VCaP (cell line): ENCODE results near the gene DSC3.

ENCODE experiments used
- H3K27ac ChIP-seq: fragments of 450-650 bp; 2 replicates; pipeline ENCODE4 v1.5.1; 2017
- CTCF ChIP-seq: fragments of 450-650 bp; conservative IDR thresholded peaks from 2 replicates; pipeline ENCODE4 v1.5.1; 2017; ENCODE audit warnings: mild to moderate bottlenecking, moderate library complexity

DSC3 gene

DNA sequence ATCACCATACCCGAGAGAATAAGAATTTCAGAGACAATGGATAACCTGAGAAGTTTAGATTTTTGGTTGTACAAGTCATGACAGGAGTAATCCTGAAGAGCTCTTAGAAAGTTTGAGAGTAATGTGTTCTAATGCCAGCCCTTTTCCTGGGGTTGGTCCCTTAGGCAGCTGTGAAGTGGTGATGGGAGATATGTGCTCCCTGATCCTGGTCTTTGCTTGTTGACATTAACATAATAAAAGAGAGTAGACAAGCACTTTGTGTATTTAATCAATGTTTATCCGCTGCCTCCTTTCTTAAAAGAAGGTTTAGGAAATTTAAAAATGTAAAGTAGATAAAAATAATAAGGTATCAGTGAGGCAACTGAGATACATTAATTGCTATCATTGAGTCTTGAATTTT lies 13.8 kb upstream of the DSC3 start:
- no peak for TF ChIP-seq CTCF
- peak overlapping the region; percentile 54 for H3K27ac ChIP-seq

DNA sequence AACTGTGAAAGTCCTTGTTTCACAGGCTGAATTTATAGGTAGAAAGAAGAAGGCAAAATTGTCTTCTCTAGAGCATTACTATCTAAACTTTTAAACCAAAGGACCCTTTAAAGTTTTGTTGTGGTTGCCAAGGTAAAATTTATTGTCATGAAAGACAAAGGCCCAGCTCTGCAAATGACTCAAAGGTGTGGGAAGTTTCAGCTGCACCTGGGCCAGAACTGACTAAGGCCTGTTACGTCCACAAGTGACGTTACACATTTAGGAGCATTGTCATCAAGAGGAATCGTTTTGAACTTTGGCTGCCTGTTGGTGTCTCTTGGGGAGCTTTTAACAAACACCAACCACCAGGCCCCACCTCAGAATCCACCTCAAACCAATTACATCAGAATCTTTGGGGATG lies 8.1 kb upstream of the DSC3 start:
- TF ChIP-seq CTCF: no peak
- H3K27ac ChIP-seq: no peak overlapping the region

DNA sequence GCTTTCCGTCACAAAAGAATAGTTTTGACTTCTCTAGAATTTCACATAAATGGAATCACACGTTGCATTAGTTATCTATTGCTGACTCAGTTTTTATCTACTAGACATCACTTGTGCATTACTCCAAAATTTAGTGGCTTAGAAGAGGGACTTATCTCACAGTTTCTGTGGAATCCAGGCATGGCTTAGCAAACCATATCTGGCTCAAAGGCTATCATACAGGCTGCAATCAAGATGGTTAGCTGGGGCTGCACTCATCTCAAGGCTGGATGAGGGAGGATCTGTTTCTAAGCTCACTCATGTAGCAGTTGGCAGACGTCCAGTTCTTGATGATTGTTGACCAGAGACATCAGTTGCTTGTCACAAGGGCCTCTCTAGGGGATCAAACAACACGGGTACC lies 6.6 kb upstream of the DSC3 start:
- no peak for TF ChIP-seq CTCF

GRCh38 chr18:31048216-31048615 lies 5.7 kb upstream of the DSC3 start:
- H3K27ac ChIP-seq: no peak overlapping the region
- TF ChIP-seq CTCF: no peak

More for the DNA sequence above, 6.6 kb upstream of the DSC3 start:
- H3K27ac ChIP-seq: no peak overlapping the region

- TF ChIP-seq CTCF: no peak
- no peak overlapping the region for H3K27ac ChIP-seq
These were observed 4.4 kb upstream of the DSC3 start for GRCh38 chr18:31046916-31047315.

GRCh38 chr18:31045599-31045998 lies 3.1 kb upstream of the DSC3 start:
- TF ChIP-seq CTCF: no peak
- no peak overlapping the region for H3K27ac ChIP-seq

DNA sequence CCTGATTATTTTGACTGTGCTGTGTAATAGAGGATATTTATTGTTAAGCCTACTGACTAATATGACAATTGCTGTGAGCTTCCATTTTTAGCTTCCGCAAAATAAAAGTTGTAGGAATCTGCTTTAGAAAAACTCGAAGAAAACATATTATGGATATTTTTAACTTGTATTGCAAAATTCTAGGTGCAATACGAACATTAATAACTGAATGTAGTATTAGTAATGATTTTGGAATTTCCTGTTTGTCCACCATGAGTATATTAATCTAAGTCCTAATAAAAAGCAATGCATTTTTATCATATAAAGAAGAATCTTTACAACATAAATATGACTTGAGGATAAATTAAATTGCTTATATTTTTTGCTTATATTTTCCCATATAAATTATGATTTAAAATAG lies 2.4 kb upstream of the DSC3 start:
- H3K27ac ChIP-seq: no peak overlapping the region
- TF ChIP-seq CTCF: no peak

- no peak overlapping the region; the same call in 1 of the 2 replicates for H3K27ac ChIP-seq
- TF ChIP-seq CTCF: no peak
These were observed 1.2 kb upstream of the DSC3 start for GRCh38 chr18:31043709-31044108.
